GM04503 (cell line): ENCODE results near the gene SEMA5A.

ENCODE experiments used
- DNase-seq: peaks from one replicate; pipeline ENCODE4 v3.0.0-alpha.2; 2012; ENCODE audit warnings: low read depth

SEMA5A gene

DNA sequence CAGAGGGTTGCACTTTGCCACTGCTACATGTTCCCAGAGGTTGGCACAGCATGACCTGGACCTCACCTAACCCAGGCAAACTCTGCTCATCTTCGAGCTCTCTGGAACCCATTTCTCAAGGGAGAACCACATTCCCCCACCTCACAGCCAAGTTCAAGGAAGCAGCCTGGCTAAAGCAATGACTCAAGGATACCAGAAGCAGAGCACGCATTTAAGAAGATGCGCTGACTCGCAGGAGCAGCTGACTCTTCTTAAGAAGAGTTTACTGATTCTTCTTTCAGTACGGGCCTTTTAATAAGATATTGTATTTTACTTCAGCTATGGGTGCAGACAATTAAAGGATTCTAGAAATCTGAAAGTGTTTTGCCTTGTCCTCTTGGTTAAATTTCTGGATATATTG is 4.1 kb upstream of the SEMA5A start:
- no peak for DNase-seq

DNA sequence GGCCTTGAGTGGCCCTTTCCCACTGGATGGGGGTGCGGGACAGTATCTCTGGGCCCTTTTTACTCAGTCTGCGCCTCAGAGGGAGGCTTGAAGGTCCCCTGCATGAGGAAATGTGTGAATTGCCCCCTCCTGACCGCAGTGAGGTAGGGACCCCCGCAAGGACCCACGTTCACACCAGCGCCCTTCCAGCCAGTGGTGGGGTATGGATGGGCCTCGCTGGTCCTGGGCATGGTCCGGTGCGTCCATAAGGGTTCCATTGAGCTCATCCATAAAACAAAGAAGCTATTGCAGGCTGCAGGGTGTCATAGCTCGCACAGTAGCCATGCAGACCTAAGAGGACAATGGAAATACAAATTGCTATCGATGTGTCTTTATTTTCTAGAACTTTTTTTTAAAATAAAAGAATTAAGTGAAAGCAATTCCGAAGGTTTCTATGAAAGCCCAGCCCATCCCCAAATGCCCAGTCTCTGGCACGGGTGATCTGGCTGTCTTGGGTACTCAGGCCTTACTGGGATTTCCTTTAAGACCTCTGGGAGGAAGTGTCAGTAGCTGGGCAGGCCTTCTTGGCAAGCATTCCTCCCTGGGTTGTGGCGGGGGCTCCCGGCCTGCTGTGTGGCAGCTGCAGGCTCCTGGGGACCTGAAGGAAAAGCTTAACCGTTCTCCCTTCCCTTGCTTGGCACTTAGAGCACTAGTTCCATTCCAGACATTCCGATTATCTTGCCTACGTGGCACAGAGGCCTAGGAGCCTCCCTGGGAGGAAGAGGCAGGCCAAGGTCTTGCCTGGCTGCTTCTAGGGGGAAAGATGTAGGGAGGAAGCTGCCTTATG is 1.5 kb upstream of the SEMA5A start:
- DNase-seq, result peak; percentile 75

GRCh38 chr5:9545136-9545991 is 511 bp downstream of the SEMA5A start:
- DNase-seq, result no peak

DNA sequence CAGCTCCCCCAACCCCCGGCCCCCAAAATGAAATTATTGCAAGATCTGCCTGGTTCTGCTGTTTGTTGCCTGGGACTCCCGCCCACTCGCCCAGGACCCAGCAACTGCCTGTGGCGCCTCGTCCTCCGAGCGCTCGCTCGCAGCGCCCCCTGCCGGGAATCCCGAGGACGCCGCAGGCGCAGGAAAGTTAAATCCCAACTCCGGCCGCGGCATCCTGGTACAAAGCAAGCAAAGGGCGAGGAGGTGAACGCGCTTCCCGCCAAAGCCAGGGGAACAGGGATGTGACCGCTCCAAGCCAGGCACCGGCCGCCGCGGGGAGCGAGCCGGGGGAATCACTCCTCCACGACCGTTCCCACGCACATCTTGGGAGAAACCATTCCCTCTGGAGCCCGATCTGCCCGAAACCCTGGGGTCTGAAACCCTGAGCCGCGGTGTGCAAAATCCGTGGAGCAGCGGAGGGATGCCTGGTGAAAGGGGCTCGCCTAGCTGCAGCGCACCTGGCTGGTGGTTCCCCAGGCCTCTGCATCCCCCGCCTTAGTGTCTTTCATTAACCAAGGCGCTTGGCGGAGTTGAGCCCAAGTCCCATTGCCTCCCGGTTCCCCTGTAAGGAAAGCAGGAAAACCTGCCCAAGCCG is 1.3 kb downstream of the SEMA5A start:
- no peak for DNase-seq

DNA sequence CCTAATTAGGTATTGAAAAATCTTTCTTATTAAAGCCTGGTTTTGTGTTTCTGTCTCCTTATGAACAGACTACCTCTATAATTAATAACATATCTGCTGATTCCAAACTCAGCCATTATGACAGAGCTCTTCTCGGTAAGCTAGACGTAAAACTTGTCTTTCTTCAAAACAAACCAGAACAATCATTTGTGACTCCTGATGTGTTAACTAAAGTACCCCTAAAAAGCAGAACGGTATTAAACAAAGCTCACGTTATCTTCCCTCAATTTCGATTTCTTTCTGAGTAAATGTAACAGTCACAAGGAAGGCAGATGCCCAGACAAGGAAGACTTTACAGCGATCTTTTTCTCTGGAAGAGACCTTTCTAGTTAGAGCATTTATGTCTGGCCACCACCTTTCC is 1.8 kb downstream of the SEMA5A start:
- DNase-seq, result no peak

GRCh38 chr5:9543311-9543920 is 2.5 kb downstream of the SEMA5A start:
- DNase-seq, result no peak

- no peak for DNase-seq
These were observed 5.1 kb downstream of the SEMA5A start for GRCh38 chr5:9540791-9541190.

GRCh38 chr5:9538504-9538903 is 7.4 kb downstream of the SEMA5A start:
- DNase-seq, result no peak

DNA sequence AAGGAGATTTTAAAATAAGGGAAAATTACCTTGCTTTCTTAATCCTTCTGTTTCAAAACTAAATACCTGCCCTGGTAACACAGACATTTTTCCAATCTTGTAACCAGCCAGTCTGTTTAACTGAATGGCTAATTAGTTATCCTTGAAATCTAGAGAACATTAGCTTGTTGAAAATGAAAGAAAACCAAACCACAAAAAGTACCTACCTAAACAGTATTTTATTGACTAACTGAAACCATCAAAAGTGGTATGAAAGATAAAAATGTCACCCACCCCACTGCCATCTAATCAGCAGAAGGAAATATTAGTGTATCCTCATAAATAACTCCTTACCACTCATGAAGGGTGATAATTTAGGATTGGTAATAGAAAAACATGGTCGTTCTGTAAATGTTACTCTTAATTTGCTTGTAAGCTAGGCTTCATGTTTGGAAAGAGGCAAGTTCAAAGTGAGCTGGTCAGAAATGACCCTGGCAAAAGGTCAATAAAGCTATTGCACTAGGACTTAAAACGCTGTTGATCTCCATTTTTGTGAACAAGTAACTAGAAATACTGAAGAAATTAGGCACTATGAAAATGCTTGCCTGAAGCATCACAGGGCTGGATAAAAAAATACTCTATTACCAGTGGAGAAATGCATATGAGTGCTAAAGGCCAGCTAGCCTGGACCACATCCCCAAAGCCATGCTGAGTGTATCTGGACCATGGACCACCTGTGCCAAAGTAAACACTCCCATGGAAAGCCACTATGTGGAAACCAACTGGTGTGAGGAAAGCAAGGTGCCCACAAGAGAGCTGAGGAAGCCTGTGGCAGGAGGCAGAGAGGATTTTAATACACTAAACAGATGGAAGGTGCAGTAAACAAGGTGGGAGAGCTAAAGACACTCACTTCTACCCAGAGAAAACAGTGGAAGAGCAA is 8.4 kb downstream of the SEMA5A start:
- no peak for DNase-seq

GRCh38 chr5:9536717-9537116 is 9.2 kb downstream of the SEMA5A start:
- DNase-seq, result no peak

DNA sequence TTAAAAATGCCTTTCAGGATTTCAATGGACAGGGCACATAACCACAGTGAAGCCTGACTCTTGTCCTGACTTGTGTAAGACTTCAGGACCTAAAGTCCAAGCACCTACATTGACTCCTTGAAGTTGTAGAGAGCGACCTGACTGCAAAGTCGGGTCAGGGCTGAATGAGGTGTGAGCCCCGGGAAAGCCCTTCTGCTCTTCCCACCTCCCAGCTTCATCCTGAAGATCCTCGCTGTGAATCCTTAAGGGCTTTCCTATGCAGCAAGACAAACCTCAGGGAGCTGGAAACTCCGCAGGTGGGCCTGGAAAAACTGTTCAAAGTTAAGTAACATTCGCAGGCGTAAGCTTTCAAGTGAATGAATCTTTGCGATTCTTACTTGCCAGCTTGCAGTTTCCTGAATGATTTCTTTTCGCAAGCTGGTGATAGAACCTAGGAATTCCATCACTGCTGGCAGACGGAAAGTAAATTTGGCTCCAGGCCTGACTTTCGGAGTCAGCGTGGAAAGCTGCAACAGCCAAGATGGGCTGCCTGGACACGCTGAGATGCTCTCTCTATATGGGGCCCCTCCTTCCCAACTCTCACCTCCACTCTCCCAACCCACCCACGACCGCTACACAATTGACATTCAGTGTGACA is 10.9 kb downstream of the SEMA5A start:
- DNase-seq, result no peak

GRCh38 chr5:9533562-9534364 is 12.1 kb downstream of the SEMA5A start:
- no peak for DNase-seq

GRCh38 chr5:9533096-9533495 is 12.8 kb downstream of the SEMA5A start:
- no peak for DNase-seq

DNA sequence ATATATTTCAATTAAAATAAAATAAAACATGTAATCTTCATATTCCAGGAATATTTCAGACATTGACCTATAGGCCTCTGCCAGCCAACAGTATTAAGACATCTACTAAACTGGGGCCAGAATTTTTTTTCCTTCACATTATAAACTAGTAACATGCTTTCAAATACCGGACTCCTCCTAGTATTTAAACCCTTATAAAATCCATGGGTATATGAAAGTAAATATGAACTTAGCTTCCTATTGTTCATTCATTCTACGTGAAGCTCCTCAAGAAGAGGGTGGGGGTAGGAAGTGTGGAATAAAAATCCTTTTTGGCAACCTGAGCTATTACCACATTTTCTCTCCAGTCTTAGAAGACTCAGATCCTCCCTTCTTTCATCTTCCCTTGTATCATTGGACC is 16.4 kb downstream of the SEMA5A start:
- no peak for DNase-seq

- DNase-seq, result no peak
These were observed 16.8 kb downstream of the SEMA5A start for GRCh38 chr5:9529041-9529480.

DNA sequence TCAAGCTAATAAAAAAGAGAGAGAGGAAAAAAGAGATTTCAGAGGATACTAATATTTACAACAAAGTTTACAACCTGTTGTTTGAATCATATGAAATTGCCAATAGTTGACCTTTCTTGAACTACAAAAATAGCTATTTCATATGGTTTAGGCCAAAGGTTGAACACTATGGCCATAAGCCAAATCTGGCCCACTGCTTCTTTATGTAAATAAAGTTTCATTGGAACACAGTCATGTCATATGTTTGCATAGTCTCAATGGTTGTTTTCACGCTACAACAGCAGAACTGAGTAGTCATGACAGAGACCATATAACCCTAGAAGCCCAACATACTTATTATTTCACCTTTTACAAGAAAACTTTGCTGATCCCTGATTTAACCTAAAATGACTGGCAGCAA is 20.9 kb downstream of the SEMA5A start:
- DNase-seq, result no peak

DNA sequence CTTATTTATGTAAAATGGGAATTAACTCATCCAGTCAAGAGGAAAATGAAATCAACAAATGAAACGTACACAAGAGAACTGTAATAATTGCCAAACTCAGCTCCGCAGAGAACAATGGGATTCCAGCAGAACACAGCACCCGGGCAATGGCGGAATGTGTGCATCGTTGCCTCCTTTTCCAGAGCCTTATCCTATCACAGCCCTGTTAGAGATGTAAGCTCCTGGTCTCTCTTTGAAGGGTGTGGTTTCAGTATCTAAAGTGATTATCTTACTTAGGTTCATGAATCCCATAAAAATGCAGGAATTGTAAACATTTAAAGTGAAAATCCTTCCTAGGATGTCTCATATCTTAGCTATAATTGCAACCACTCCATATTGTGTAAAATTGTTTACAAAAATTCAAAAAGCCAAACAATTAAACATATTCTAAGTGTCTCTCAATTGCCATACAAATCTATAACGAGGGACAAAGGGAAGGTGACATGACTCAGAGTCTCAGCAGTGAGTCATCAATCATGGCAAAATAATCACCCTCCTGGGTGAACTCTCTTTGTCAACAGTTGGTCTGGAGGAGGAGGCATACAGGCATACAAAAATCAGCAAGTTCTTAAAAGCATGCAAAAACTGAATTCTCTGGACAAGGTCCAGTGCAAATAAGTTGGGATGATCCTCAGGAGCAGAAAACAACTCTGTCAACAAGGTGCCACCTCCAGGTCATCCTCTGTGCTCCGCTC is 22.6 kb downstream of the SEMA5A start:
- DNase-seq, result no peak

GRCh38 chr5:9519537-9519936 is 26.3 kb downstream of the SEMA5A start:
- DNase-seq, result peak; percentile 73

- no peak for DNase-seq
These were observed 29.3 kb downstream of the SEMA5A start for GRCh38 chr5:9516591-9516990.
